ENCODE measurements around the gene JAKMIP1.

- TF ChIP-seq POLR2A (IDR thresholded peaks at IDR 0.05) (no peak), CTCF (IDR thresholded peaks at IDR 0.05) (no peak), POLR2AphosphoS5 (IDR thresholded peaks at IDR 0.05) (no peak)
Observed at GRCh38 chr4:6106156-6106555, 94.2 kb downstream of the JAKMIP1 start.

All from breast epithelium (tissue), 3 donors.